Endodermal cell (in vitro differentiated cells): ENCODE data around the gene ZBTB7C. TPM values are rescaled to one million over a fixed set of nuclear protein-coding genes. Genes with fewer than 3 reads are reported as not detected.

Experiments used
- DNase-seq: peaks from one replicate; pipeline ENCODE4 v3.0.0-alpha.2; 2017
- H3K27ac ChIP-seq: 2 replicates; pipeline ENCODE4 v1.5.1; 2013; ENCODE audit warnings: mild to moderate bottlenecking, low read depth, low read length, moderate library complexity
- H3K27me3 ChIP-seq: 2 replicates; pipeline ENCODE4 v1.6.1; 2013; ENCODE audit warnings: mild to moderate bottlenecking, low read length, moderate library complexity; ENCODE audit not compliant: insufficient read depth, control insufficient read depth, poor library complexity, severe bottlenecking
- H3K36me3 ChIP-seq: 2 replicates; pipeline ENCODE4 v1.7.0; 2013; ENCODE audit warnings: mild to moderate bottlenecking, low read length, moderate library complexity; ENCODE audit not compliant: control insufficient read depth, insufficient read depth
- H3K4me1 ChIP-seq: one replicate; pipeline ENCODE4 v1.7.0; 2013; ENCODE audit warnings: low read length; ENCODE audit not compliant: control insufficient read depth, insufficient read depth
- H3K4me3 ChIP-seq: 2 replicates; pipeline ENCODE4 v1.5.1; 2013; ENCODE audit warnings: mild to moderate bottlenecking, low read length, moderate library complexity
- H3K9ac ChIP-seq: 2 replicates; pipeline ENCODE4 v1.6.1; 2013; ENCODE audit warnings: mild to moderate bottlenecking, low read length, moderate library complexity; ENCODE audit not compliant: poor library complexity, severe bottlenecking; ENCODE audit errors: extremely low read depth
- H3K9me3 ChIP-seq: 2 replicates; pipeline ENCODE4 v1.6.1; 2013; ENCODE audit warnings: mild to moderate bottlenecking, low read length, moderate library complexity; ENCODE audit not compliant: control insufficient read depth
- H3K27ac Mint-ChIP-seq: 2 replicates; pipeline ENCODE4 v1.8.0; 2020; ENCODE audit warnings: mixed read lengths
- H3K27me3 Mint-ChIP-seq: 2 replicates; pipeline ENCODE4 v1.8.0; 2021; ENCODE audit warnings: mild to moderate bottlenecking, mixed read lengths; ENCODE audit not compliant: insufficient read depth
- H3K36me3 Mint-ChIP-seq: 2 replicates; pipeline ENCODE4 v1.8.0; 2020; ENCODE audit warnings: low read depth, mixed read lengths
- H3K4me1 Mint-ChIP-seq: 2 replicates; pipeline ENCODE4 v1.8.0; 2020; ENCODE audit warnings: mixed read lengths
- H3K4me3 Mint-ChIP-seq: 2 replicates; pipeline ENCODE4 v1.8.0; 2020; ENCODE audit warnings: mild to moderate bottlenecking, moderate library complexity, mixed read lengths
- H3K9me3 Mint-ChIP-seq: 2 replicates; pipeline ENCODE4 v1.8.0; 2020; ENCODE audit warnings: mild to moderate bottlenecking, mixed read lengths
- WGBS, 2 experiments: methylation state at CpG; one replicate each; pipeline versions ENCODE4 v1.1.5 to v1.1.7; 2013; ENCODE audit warnings: missing lambda C conversion rate in 2 of 2, mixed read lengths in 1 of 2; ENCODE audit not compliant: insufficient coverage in 1 of 2, insufficient read length in 1 of 2; 5-methylcytosine and 5-hydroxymethylcytosine counted together
- total RNA-seq, 2 donors: library from RNA; stranded (reverse); fragmentation: NEBNext Ultra II Directional in 1 of 2; extraction: Animal tissue kit (Norgen Biotek cat#: 25700) in 1 of 2; gene quantifications; 2 replicates in 1 of 2; 3 replicates in 1 of 2; pipeline ENCODE4 v1.2.1, GENCODE V29; 2021
- TF ChIP-seq, protein P1 (sequence below): fragments of 200-600 bp; sonication (generic); conservative IDR thresholded peaks from 2 replicates; pipeline ENCODE4 v1.5.0; 2021; ENCODE audit warnings: antibody characterized with exemption, mild to moderate bottlenecking

ZBTB7C gene
- total RNA-seq, 2 donors from 2014 or later = 0.31 to 0.62 TPM

DNA sequence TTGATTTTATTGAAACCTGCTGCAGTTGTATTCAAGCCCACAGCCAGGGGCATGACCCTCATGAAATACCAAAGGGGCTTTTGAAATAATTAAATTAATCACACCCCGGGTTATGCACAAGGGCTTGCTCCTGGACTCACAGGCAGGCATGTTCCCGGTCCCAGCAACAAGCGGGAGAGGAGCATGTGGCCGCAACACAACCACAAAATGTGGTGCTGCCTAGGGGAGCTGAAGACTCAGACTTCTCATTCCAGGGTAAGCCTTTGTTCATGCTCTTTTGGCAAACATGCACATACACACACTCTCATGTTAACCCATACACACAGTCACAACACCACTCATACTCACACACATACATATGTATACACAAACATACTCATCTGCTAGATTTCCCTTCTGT is 245.1 kb downstream of the ZBTB7C start:
- DNase-seq = no peak
- no peaks in the 10 kb centered on the region for H3K36me3 ChIP-seq
- peaks cover 12% of the 10 kb centered on the region for H3K4me1 ChIP-seq
- peaks cover 39% of the 10 kb centered on the region for H3K27me3 ChIP-seq
- Mint-ChIP-seq H3K4me3 (no peak overlapping the region), H3K4me1 (peaks cover 16% of the 10 kb centered on the region), H3K27me3 (peaks cover 38% of the 10 kb centered on the region), H3K36me3 (no peaks in the 10 kb centered on the region), H3K9me3 (no peaks in the 10 kb centered on the region), H3K27ac (no peak overlapping the region)
- 91 to 93% methylated on average over 3 to 4 of the region's 4 CpGs for WGBS, 2 experiments
- H3K9me3 ChIP-seq = no peaks in the 10 kb centered on the region
- no peak overlapping the region for H3K9ac ChIP-seq
- no peak overlapping the region for H3K27ac ChIP-seq
- TF ChIP-seq, protein P1, sequence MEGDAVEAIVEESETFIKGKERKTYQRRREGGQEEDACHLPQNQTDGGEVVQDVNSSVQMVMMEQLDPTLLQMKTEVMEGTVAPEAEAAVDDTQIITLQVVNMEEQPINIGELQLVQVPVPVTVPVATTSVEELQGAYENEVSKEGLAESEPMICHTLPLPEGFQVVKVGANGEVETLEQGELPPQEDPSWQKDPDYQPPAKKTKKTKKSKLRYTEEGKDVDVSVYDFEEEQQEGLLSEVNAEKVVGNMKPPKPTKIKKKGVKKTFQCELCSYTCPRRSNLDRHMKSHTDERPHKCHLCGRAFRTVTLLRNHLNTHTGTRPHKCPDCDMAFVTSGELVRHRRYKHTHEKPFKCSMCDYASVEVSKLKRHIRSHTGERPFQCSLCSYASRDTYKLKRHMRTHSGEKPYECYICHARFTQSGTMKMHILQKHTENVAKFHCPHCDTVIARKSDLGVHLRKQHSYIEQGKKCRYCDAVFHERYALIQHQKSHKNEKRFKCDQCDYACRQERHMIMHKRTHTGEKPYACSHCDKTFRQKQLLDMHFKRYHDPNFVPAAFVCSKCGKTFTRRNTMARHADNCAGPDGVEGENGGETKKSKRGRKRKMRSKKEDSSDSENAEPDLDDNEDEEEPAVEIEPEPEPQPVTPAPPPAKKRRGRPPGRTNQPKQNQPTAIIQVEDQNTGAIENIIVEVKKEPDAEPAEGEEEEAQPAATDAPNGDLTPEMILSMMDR = no peak
- no peak overlapping the region for H3K4me3 ChIP-seq

GRCh38 chr18:48163738-48164115 is 245.5 kb downstream of the ZBTB7C start:
- no peaks in the 10 kb centered on the region for H3K36me3 Mint-ChIP-seq
- H3K36me3 ChIP-seq = no peaks in the 10 kb centered on the region
- peak overlapping the region; percentile 56 for H3K27ac ChIP-seq
- H3K27me3 Mint-ChIP-seq = peaks cover 40% of the 10 kb centered on the region
- no peak overlapping the region for H3K27ac Mint-ChIP-seq
- TF ChIP-seq, protein P1 = no peak
- no peak overlapping the region for H3K4me3 Mint-ChIP-seq
- H3K27me3 ChIP-seq = peaks cover 42% of the 10 kb centered on the region
- peaks cover 8% of the 10 kb centered on the region for H3K4me1 ChIP-seq
- H3K4me1 Mint-ChIP-seq = peaks cover 15% of the 10 kb centered on the region
- WGBS, 2 experiments = 79 to 85% methylated on average over 3 of the region's 3 CpGs
- H3K9ac ChIP-seq = no peak overlapping the region
- no peak for DNase-seq
- H3K9me3 Mint-ChIP-seq = no peaks in the 10 kb centered on the region
- no peak overlapping the region for H3K4me3 ChIP-seq
- H3K9me3 ChIP-seq = no peaks in the 10 kb centered on the region

- DNase-seq = no peak
- no peak overlapping the region for H3K4me3 ChIP-seq
- H3K36me3 Mint-ChIP-seq = no peaks in the 10 kb centered on the region
- H3K27ac Mint-ChIP-seq = no peak overlapping the region
- H3K27ac ChIP-seq = peak overlapping the region; percentile 56
- H3K4me1 Mint-ChIP-seq = peaks cover 10% of the 10 kb centered on the region
- H3K9me3 Mint-ChIP-seq = no peaks in the 10 kb centered on the region
- peaks cover 46% of the 10 kb centered on the region for H3K27me3 Mint-ChIP-seq
- H3K4me1 ChIP-seq = peaks cover 5% of the 10 kb centered on the region
- TF ChIP-seq, protein P1 = no peak
- no peak overlapping the region for H3K9ac ChIP-seq
- 83 to 86% methylated on average over 4 to 5 of the region's 5 CpGs for WGBS, 2 experiments
- H3K27me3 ChIP-seq = peaks cover 46% of the 10 kb centered on the region
- no peaks in the 10 kb centered on the region for H3K9me3 ChIP-seq
- H3K36me3 ChIP-seq = no peaks in the 10 kb centered on the region
- H3K4me3 Mint-ChIP-seq = no peak overlapping the region
Measured at GRCh38 chr18:48162956-48163737, 246.0 kb downstream of the ZBTB7C start.
